Suprapubic skin (tissue), 4 donors: ENCODE results near the gene ACSL3. TPM values are rescaled to one million over a fixed set of nuclear protein-coding genes. Genes with fewer than 3 reads are reported as not detected.
"Not testable (repeated sequence)": the region's sequence is repeated elsewhere in the genome, so short reads cannot be mapped to it uniquely, and the experiment has no call there.

ENCODE experiments used
- DNase-seq, 2 donors: peaks; one replicate each; pipeline ENCODE4 v3.0.0-alpha.2; 2019; ENCODE audit warnings: low spot score in 2 of 2
- H3K27ac ChIP-seq: fragments of 200-600 bp; sonication (generic); one replicate; pipeline ENCODE4 v1.5.1; 2019
- H3K27me3 ChIP-seq: fragments of 200-600 bp; sonication (generic); one replicate; pipeline ENCODE4 v1.5.1; 2019
- H3K36me3 ChIP-seq: fragments of 200-600 bp; sonication (generic); one replicate; pipeline ENCODE4 v1.5.1; 2019
- H3K4me1 ChIP-seq: fragments of 200-600 bp; sonication (generic); one replicate; pipeline ENCODE4 v1.5.1; 2019
- H3K4me3 ChIP-seq: fragments of 200-600 bp; sonication (generic); one replicate; pipeline ENCODE4 v1.5.1; 2019; ENCODE audit warnings: mild to moderate bottlenecking
- H3K9me3 ChIP-seq: fragments of 200-600 bp; sonication (generic); one replicate; pipeline ENCODE4 v1.5.1; 2019
- EP300 ChIP-seq: sonication (generic); formaldehyde crosslinking; IDR thresholded peaks from one replicate; pipeline ENCODE4 v1.6.1; 2017; ENCODE audit warnings: antibody characterized with exemption
- POLR2A ChIP-seq, 2 donors: fragments of 450-650 bp; IDR thresholded peaks; one replicate each; pipeline ENCODE4 v1.6.1; 2017; ENCODE audit warnings: antibody characterized with exemption in 2 of 2, mild to moderate bottlenecking in 2 of 2, moderate library complexity in 2 of 2
- POLR2AphosphoS5 ChIP-seq, 3 donors: sonication (generic); formaldehyde crosslinking; IDR thresholded peaks; one replicate each; pipeline ENCODE4 v1.6.1; 2017; ENCODE audit warnings: antibody characterized with exemption in 3 of 3
- WGBS: methylation state at CpG from one replicate; pipeline ENCODE4 v1.1.5; 2018; 5-methylcytosine and 5-hydroxymethylcytosine counted together
- total RNA-seq, 4 donors: library from RNA; depleted of rRNA; stranded (reverse); fragments of >200 nt; gene quantifications; one replicate each; pipeline ENCODE4 v1.1.0, GENCODE V29; 2016
- TF ChIP-seq, protein P1 (sequence below), 2 donors: fragments of 200-600 bp in 1 of 2; fragments of 450-650 bp in 1 of 2; sonication (generic) in 1 of 2; IDR thresholded peaks; one replicate each; pipeline ENCODE4 v1.5.1; 2016 to 2019; ENCODE audit warnings: antibody characterized with exemption in 2 of 2, mild to moderate bottlenecking in 1 of 2, moderate library complexity in 1 of 2

ACSL3 gene
- total RNA-seq, 4 donors from 2014 or later, result 46.6 to 154 (median 60.2) TPM

DNA sequence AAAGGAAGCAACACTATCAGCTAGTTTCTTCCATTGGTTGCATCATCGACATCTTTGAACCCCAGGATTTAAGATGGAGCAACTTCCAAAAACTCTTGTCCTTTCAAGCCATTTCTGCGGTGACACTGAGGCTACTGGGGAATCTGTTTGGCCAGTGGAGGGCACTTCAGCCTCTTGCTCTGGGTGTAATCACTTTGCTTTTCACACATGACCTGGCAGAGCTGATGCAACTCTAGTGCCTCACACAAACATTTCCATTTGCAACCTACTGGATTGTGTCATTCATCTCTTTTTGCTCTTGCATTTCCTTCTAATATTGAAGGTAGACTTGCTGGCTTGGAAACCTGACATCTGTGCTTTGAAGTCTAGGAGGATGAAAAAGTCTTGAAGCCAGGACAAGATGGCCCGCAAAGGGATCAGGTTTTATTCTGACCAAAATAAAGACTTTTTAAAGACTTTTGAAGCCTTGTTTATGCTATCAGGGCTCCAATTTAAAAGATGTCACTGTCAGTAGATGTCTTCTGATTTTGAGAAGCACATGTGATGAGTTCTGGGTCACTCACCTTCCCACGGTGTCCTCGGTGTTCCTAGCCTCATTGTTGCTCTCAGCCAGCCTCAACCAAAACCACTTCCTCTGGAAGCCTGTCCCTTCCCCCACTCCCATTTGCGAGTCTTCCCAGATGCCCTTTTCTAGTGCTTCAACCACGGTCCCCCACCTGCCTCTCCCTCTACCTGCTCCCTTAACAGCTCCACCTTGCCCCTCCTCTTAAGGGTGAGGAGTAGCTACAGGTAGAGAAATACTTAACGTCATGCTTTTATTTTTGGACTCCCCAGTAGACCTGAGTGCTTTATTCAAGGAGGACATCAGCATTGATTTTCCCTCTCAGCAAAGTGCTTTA is 121.4 kb downstream of the ACSL3 start:
- no peaks in the 10 kb centered on the region for H3K27me3 ChIP-seq
- no peaks in the 10 kb centered on the region for H3K36me3 ChIP-seq
- DNase-seq, result peak in 1 of 2 donors; percentile 65
- TF ChIP-seq POLR2AphosphoS5 (IDR thresholded peaks at IDR 0.05) (peak in 1 of 3 donors; percentile 22), POLR2A (IDR thresholded peaks at IDR 0.05) (no peak)
- no peak overlapping the region for H3K27ac ChIP-seq
- 78% methylated on average over 8 of the region's 8 CpGs for WGBS
- no peaks in the 10 kb centered on the region for H3K4me1 ChIP-seq
- H3K9me3 ChIP-seq, result no peaks in the 10 kb centered on the region
- no peak overlapping the region for H3K4me3 ChIP-seq

DNA sequence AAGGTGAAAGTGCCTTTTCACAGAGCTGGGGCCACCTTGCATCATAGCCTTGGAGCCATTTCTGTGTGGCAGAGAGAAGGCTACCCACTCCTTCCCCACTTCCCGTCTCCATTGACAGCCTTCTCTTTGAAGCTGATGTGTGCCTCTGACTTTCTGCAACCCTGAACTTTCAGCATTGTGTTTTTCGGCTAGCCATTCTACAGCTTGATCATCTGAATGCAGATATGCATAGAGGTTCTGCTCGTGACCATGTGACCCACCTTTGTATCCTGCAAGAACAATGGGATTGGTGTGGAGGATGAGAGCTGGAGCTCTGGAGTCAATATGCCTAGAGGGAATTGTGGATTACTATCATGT is 122.1 kb downstream of the ACSL3 start:
- WGBS, result 91% methylated on average over 3 of the region's 3 CpGs

DNA sequence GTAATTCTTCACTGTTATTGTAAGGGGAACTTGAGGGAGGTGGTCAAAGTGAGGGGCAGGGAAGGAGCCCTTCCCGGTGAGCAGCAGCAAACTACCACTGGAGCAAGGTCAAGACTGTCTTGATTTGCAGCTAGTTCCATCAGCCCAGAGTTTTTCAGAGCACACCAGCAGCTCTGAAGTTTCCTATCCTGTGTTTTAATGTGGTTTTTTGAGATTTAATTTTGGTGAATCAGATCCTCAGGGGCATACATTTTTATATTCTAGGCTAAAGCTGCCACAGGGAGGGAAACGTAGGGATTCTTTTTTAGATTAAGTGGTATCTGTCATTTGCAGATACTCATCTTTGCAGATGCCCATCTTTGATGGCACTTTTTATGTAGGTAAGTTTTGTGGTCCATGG is 124.1 kb downstream of the ACSL3 start:
- Histone ChIP-seq H3K27me3 (no peaks in the 10 kb centered on the region), H3K36me3 (no peaks in the 10 kb centered on the region), H3K4me3 (no peak overlapping the region), H3K27ac (no peak overlapping the region), H3K9me3 (no peaks in the 10 kb centered on the region), H3K4me1 (no peaks in the 10 kb centered on the region)
- no peak for TF ChIP-seq POLR2AphosphoS5 (IDR thresholded peaks at IDR 0.05)
- no peak for DNase-seq
- 83% methylated on average over 2 of the region's 2 CpGs for WGBS

More for the DNA sequence above, 122.1 kb downstream of the ACSL3 start:
- H3K27ac ChIP-seq, result no peak overlapping the region
- no peaks in the 10 kb centered on the region for H3K4me1 ChIP-seq
- no peak for DNase-seq
- no peaks in the 10 kb centered on the region for H3K36me3 ChIP-seq
- H3K9me3 ChIP-seq, result no peaks in the 10 kb centered on the region
- no peak for TF ChIP-seq EP300
- TF ChIP-seq, protein P1, sequence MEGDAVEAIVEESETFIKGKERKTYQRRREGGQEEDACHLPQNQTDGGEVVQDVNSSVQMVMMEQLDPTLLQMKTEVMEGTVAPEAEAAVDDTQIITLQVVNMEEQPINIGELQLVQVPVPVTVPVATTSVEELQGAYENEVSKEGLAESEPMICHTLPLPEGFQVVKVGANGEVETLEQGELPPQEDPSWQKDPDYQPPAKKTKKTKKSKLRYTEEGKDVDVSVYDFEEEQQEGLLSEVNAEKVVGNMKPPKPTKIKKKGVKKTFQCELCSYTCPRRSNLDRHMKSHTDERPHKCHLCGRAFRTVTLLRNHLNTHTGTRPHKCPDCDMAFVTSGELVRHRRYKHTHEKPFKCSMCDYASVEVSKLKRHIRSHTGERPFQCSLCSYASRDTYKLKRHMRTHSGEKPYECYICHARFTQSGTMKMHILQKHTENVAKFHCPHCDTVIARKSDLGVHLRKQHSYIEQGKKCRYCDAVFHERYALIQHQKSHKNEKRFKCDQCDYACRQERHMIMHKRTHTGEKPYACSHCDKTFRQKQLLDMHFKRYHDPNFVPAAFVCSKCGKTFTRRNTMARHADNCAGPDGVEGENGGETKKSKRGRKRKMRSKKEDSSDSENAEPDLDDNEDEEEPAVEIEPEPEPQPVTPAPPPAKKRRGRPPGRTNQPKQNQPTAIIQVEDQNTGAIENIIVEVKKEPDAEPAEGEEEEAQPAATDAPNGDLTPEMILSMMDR (IDR thresholded peaks at IDR 0.05), result no peak
- TF ChIP-seq POLR2A (IDR thresholded peaks at IDR 0.05), result no peak
- TF ChIP-seq POLR2AphosphoS5 (IDR thresholded peaks at IDR 0.05), result no peak
- H3K4me3 ChIP-seq, result no peak overlapping the region
- no peaks in the 10 kb centered on the region for H3K27me3 ChIP-seq

DNA sequence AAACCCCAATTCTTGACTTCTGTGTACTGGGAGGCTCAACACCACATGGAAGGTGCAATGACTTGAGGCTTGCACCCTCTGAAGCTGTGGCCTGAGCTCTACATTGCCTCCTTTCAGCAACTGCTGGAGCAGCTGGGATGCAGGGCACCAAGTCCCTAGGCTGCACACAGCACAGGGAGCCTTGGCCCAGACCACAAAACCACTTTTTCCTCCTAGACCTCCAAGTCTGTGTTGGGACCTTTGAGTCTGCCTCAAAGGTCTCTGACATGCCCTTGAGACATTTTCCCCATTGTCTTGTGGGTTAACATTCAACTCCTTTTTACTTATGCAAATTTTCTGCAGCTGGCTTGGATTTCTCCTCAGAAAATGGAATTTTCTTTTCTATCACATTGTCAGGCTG is 128.6 kb downstream of the ACSL3 start:
- Histone ChIP-seq H3K4me1 (peaks cover 5% of the 10 kb centered on the region), H3K27ac (no peak overlapping the region), H3K36me3 (no peaks in the 10 kb centered on the region), H3K27me3 (no peaks in the 10 kb centered on the region), H3K9me3 (no peaks in the 10 kb centered on the region), H3K4me3 (no peak overlapping the region)
- DNase-seq, result no peak
- TF ChIP-seq POLR2AphosphoS5 (IDR thresholded peaks at IDR 0.05), result no peak
- TF ChIP-seq, protein P1 (IDR thresholded peaks at IDR 0.05), result no peak
- no peak for TF ChIP-seq POLR2A (IDR thresholded peaks at IDR 0.05)
- no peak for TF ChIP-seq EP300

DNA sequence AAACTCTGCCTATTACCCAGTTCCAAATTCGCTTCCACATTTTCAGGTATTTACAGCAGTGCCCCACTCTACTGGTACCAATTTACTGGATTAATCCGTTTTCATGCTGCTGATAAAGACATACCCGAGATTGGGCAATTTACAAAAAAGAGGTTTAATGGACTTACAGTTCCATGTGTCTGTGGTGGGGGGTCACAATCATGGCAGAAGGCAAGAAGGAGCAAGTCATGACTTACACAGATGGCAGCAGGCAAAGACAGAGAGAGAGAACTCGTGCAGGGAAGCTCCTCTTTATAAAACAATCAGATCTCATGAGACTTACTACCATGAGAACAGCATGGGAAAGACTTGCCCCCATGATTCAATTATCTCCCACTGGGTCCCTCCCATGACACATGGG is 129.4 kb downstream of the ACSL3 start:
- not testable (repeated sequence) for H3K27ac ChIP-seq, H3K36me3 ChIP-seq, H3K4me3 ChIP-seq, H3K27me3 ChIP-seq, DNase-seq, H3K9me3 ChIP-seq
- 85% methylated on average over 4 of the region's 4 CpGs for WGBS
- H3K4me1 ChIP-seq, result peaks cover 11% of the 10 kb centered on the region

DNA sequence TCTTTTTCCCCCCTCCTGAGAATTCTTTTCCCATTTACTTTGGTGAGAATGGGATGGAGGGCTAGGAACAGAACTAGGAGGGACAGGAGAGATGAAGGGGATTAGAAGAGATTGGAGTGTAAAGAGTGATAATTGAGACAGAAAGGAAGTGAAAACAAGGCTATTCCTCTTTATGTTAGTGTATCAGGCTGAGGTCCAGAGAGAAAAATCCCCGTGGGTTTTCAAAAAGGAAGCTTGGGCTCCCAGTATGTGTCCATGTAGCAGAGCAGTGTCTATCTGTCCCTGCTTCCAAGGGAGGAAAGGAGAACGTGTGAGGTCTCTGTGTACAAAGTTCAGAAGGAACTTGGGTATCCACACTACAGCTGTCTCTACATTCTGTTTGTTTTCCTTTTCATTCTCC is 131.3 kb downstream of the ACSL3 start:
- DNase-seq, result no peak
- H3K9me3 ChIP-seq, result no peaks in the 10 kb centered on the region
- H3K27me3 ChIP-seq, result no peaks in the 10 kb centered on the region
- peaks cover 11% of the 10 kb centered on the region for H3K4me1 ChIP-seq
- WGBS, result 75% methylated on average over 2 of the region's 2 CpGs
- no peak for TF ChIP-seq EP300
- TF ChIP-seq, protein P1 (IDR thresholded peaks at IDR 0.05), result no peak
- no peak for TF ChIP-seq POLR2A (IDR thresholded peaks at IDR 0.05)
- TF ChIP-seq POLR2AphosphoS5 (IDR thresholded peaks at IDR 0.05), result no peak
- no peak overlapping the region for H3K4me3 ChIP-seq
- no peaks in the 10 kb centered on the region for H3K36me3 ChIP-seq
- H3K27ac ChIP-seq, result no peak overlapping the region

Other genes starting within 250 kb of the ACSL3 start
- gene FARSB, start 204.9 kb upstream of the ACSL3 start, total RNA-seq, result 10 to 100 TPM; 12.2 to 18.4 (median 17.9) TPM
- gene MOGAT1, start 189.4 kb upstream of the ACSL3 start, total RNA-seq, result not detected
- gene KCNE4, start 191.2 kb downstream of the ACSL3 start, total RNA-seq, result 1 to 10 TPM in 3 of 4 donors, under 1 TPM in 1; 0.64 to 2.4 (median 2.1) TPM